SJCRH30 (cell line): Measurements from ENCODE around the gene CD151. TPM values are rescaled to one million over a fixed set of nuclear protein-coding genes. Genes with fewer than 3 reads are reported as not detected.

ENCODE experiments used
- DNase-seq, 2 experiments: peaks; one replicate each; pipeline ENCODE4 v3.0.0-alpha.2; 2015 to 2020
- H3K27ac ChIP-seq: fragments of 250-450 bp; sonication (Bioruptor Pico); 2 replicates; pipeline ENCODE4 v1.5.1; 2020; ENCODE audit warnings: mild to moderate bottlenecking, moderate library complexity
- H3K27me3 ChIP-seq: fragments of 250-450 bp; sonication (Bioruptor Pico); 2 replicates; pipeline ENCODE4 v1.5.1; 2020; ENCODE audit warnings: mild to moderate bottlenecking, moderate library complexity
- H3K36me3 ChIP-seq: fragments of 250-450 bp; sonication (Bioruptor Pico); 2 replicates; pipeline ENCODE4 v1.5.1; 2020; ENCODE audit warnings: mild to moderate bottlenecking, moderate library complexity
- H3K4me1 ChIP-seq: fragments of 250-450 bp; sonication (Bioruptor Pico); 2 replicates; pipeline ENCODE4 v1.5.1; 2020; ENCODE audit warnings: mild to moderate bottlenecking, moderate library complexity
- H3K4me3 ChIP-seq: fragments of 250-450 bp; sonication (Bioruptor Pico); 2 replicates; pipeline ENCODE4 v1.5.1; 2020; ENCODE audit warnings: mild to moderate bottlenecking, moderate library complexity
- H3K9me3 ChIP-seq: fragments of 250-450 bp; sonication (Bioruptor Pico); replicated peaks from 2 replicates; pipeline ENCODE4 v1.5.1; 2020; ENCODE audit warnings: mild to moderate bottlenecking, moderate library complexity
- total RNA-seq: library from RNA; depleted of rRNA; stranded (reverse); fragments of >200 nt; shearing (Covaris generic); gene quantifications from 2 replicates; pipeline ENCODE4 v1.2.3, GENCODE V29; 2014

The CD151 gene
- total RNA-seq, 1 experiment from 2014 or later: 122 TPM

DNA sequence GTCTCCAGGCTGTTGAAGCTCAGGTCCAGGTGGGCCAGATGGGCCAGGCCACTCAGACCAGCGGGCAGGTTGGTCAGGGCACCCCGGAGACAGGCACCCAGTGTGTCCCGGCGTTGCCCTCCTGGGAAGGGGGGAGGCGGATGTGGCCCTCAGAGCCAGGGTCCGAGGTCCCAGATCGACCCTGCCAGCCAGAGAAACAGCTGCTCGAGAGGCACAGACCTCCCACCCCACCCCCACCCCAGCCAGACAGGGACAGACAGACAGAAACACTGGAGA, 29.3 kb upstream of the CD151 start:
- Histone ChIP-seq H3K27ac (no peak overlapping the region), H3K27me3 (no peaks in the 10 kb centered on the region), H3K4me3 (peak overlapping the region; percentile 61; the same call in 1 of the 2 replicates), H3K4me1 (peaks cover 14% of the 10 kb centered on the region), H3K36me3 (peaks cover 6% of the 10 kb centered on the region; the same call in 1 of the 2 replicates), H3K9me3 (no peaks in the 10 kb centered on the region)
- DNase-seq: no peak

DNA sequence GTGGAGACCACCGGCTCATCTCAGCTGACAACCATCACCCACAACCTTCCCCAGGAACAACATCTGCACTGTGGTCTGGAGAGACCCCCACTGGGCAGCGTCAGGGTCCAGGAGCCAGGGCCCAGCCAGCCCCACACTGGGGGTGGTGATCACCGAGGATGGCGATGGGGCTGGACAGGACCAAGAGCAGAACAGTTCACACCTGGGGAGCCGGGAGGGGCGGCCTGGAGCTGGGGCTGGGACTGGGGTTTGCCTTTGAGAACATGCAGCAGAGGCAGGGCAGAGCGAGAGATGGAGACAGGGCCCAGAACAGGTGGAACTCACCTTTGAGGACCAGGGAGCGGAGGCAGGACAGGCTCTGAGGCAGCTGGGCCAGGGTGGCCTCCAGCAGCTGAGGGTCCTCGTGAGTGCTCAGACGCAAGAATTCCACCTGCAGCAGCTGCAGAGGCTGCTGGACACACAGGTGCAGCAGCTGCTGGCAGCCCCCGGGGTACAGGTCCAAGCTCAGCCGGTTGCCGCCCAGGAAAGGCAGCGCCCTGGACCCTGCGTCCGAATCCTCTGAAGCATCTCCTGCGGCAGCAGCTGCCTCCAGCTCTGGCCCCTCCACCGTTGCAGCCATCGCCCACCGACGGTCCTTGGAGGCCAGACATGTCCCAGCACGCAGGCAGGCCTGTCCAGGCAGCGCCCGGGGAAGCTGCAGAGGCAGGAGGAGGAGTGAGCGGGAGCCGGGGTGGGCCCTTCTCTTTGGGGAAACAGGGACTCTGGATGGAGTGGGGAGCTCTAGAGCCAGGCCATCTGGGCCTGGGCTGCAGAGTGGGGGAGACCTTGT, 28.8 kb upstream of the CD151 start:
- H3K27ac ChIP-seq: peak overlapping the region; percentile 40; the same call in 1 of the 2 replicates
- H3K9me3 ChIP-seq: no peaks in the 10 kb centered on the region
- peaks cover 6% of the 10 kb centered on the region; the same call in 1 of the 2 replicates for H3K36me3 ChIP-seq
- H3K4me3 ChIP-seq: peak overlapping the region; percentile 61
- H3K27me3 ChIP-seq: no peaks in the 10 kb centered on the region
- DNase-seq: peak; percentile 85 to 90
- H3K4me1 ChIP-seq: peaks cover 14% of the 10 kb centered on the region

GRCh38 chr11:804599-804964, 28.2 kb upstream of the CD151 start:
- Histone ChIP-seq H3K4me3 (peak overlapping the region; percentile 61), H3K36me3 (peaks cover 6% of the 10 kb centered on the region; the same call in 1 of the 2 replicates), H3K4me1 (peaks cover 14% of the 10 kb centered on the region), H3K9me3 (no peaks in the 10 kb centered on the region), H3K27ac (peak overlapping the region; percentile 40; the same call in 1 of the 2 replicates), H3K27me3 (no peaks in the 10 kb centered on the region)
- no peak for DNase-seq

GRCh38 chr11:808427-809286, 24.1 kb upstream of the CD151 start:
- H3K4me3 ChIP-seq: peak overlapping the region; percentile 81
- peaks cover 13% of the 10 kb centered on the region; the same call in 1 of the 2 replicates for H3K4me1 ChIP-seq
- peaks cover 33% of the 10 kb centered on the region for H3K36me3 ChIP-seq
- peak overlapping the region; percentile 97 for H3K27ac ChIP-seq
- H3K9me3 ChIP-seq: no peaks in the 10 kb centered on the region
- no peaks in the 10 kb centered on the region for H3K27me3 ChIP-seq
- peak in 1 of 2 experiments; percentile 2 for DNase-seq

DNA sequence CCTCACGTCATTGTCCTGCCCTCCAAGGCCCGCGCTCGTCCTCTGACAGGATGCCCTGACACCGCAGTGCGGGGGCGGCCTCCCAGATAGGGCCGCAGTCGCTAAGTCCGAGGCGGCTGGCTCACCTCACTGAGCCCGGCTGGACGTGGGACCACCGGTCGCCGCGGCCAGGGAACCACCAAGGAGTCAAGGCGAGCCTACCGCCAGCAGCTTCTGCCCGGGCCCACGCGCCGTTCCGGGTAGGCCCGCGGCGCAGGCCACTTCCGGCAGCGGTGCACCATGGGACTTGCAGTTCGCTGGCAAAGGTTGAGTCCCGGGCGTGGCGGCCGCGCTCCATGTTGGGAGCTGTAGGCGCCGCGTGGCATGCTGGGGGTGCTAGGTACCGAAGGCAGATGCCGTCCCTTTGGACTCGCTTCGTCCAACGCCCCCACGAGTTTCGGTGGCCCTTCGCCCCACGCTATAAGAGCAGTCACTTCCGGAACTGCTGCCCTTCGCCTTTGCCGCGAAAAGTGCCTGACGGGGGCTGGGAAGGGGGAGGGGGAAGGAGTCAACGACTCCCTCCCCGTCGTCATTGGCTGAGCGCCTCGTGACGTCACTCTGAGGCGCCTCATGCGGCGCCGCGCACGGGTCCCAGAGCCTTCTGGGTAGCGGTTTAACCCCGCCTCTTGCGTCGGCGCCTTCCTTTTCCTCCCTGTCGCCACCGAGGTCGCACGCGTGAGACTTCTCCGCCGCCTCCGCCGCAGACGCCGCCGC, 23.3 kb upstream of the CD151 start, which contains the start of gene RPLP2:
TSS of gene RPLP2 (plus strand) at position 681 of the 753 bp plus-strand sequence. CDS start 268 bp downstream, outside the sequence.
- H3K27me3 ChIP-seq: no peaks in the 10 kb centered on the region
- peaks cover 10% of the 10 kb centered on the region; the same call in 1 of the 2 replicates for H3K4me1 ChIP-seq
- H3K27ac ChIP-seq: peak within 1 kb of the TSS; percentile 97
- peak within 1 kb of the TSS; percentile 81 for H3K4me3 ChIP-seq
- peaks cover 38% of the 10 kb centered on the region for H3K36me3 ChIP-seq
- no peaks in the 10 kb centered on the region for H3K9me3 ChIP-seq
- peak; percentile 97 to 98 for DNase-seq

GRCh38 chr11:810040-810567, 22.6 kb upstream of the CD151 start:
- Histone ChIP-seq H3K9me3 (no peaks in the 10 kb centered on the region), H3K27ac (peak overlapping the region; percentile 97), H3K4me1 (peaks cover 10% of the 10 kb centered on the region; the same call in 1 of the 2 replicates), H3K36me3 (peaks cover 41% of the 10 kb centered on the region), H3K27me3 (no peaks in the 10 kb centered on the region), H3K4me3 (peak overlapping the region; percentile 81)
- DNase-seq: no peak

- no peak overlapping the region for H3K4me3 ChIP-seq
- H3K9me3 ChIP-seq: no peaks in the 10 kb centered on the region
- H3K27ac ChIP-seq: no peak overlapping the region
- no peak for DNase-seq
- H3K36me3 ChIP-seq: peaks cover 42% of the 10 kb centered on the region
- H3K4me1 ChIP-seq: peaks cover 10% of the 10 kb centered on the region; the same call in 1 of the 2 replicates
- no peaks in the 10 kb centered on the region for H3K27me3 ChIP-seq
These were observed 21.1 kb upstream of the CD151 start for GRCh38 chr11:811446-812245.

DNA sequence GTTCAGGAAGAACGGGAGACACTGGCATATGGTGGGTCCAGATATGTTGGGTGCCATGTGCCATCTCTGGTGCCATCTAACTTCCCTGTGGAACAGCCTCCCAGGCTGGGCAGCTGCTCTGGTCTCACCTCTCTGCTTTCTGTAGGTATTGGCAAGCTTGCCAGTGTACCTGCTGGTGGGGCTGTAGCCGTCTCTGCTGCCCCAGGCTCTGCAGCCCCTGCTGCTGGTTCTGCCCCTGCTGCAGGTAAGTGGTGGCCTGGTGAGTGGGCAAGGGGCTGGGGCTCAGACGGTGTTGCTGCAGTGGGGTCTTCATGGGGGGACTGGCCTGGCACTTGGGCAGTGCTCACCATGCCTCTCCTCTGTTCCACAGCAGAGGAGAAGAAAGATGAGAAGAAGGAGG, 20.4 kb upstream of the CD151 start:
- no peak overlapping the region for H3K4me3 ChIP-seq
- H3K9me3 ChIP-seq: no peaks in the 10 kb centered on the region
- no peak overlapping the region for H3K27ac ChIP-seq
- DNase-seq: no peak
- peaks cover 42% of the 10 kb centered on the region for H3K36me3 ChIP-seq
- peaks cover 10% of the 10 kb centered on the region; the same call in 1 of the 2 replicates for H3K4me1 ChIP-seq
- H3K27me3 ChIP-seq: no peaks in the 10 kb centered on the region

GRCh38 chr11:813072-813455, 19.7 kb upstream of the CD151 start:
- Histone ChIP-seq H3K27me3 (no peaks in the 10 kb centered on the region), H3K4me3 (no peak overlapping the region)

GRCh38 chr11:813456-814096, 19.2 kb upstream of the CD151 start:
- DNase-seq: no peak
- Histone ChIP-seq H3K36me3 (peaks cover 42% of the 10 kb centered on the region), H3K27ac (no peak overlapping the region), H3K27me3 (no peaks in the 10 kb centered on the region), H3K9me3 (no peaks in the 10 kb centered on the region), H3K4me3 (no peak overlapping the region), H3K4me1 (peaks cover 13% of the 10 kb centered on the region)

More at GRCh38 chr11:813072-813455, 19.7 kb upstream of the CD151 start:
- Histone ChIP-seq H3K9me3 (no peaks in the 10 kb centered on the region), H3K4me1 (peaks cover 10% of the 10 kb centered on the region; the same call in 1 of the 2 replicates), H3K27ac (no peak overlapping the region), H3K36me3 (peaks cover 42% of the 10 kb centered on the region)
- no peak for DNase-seq

GRCh38 chr11:815675-816432, 16.9 kb upstream of the CD151 start:
- H3K27me3 ChIP-seq: no peaks in the 10 kb centered on the region
- peaks cover 37% of the 10 kb centered on the region for H3K36me3 ChIP-seq
- no peak for DNase-seq
- H3K9me3 ChIP-seq: no peaks in the 10 kb centered on the region
- no peak overlapping the region for H3K4me3 ChIP-seq
- no peak overlapping the region for H3K27ac ChIP-seq
- peaks cover 21% of the 10 kb centered on the region for H3K4me1 ChIP-seq

DNA sequence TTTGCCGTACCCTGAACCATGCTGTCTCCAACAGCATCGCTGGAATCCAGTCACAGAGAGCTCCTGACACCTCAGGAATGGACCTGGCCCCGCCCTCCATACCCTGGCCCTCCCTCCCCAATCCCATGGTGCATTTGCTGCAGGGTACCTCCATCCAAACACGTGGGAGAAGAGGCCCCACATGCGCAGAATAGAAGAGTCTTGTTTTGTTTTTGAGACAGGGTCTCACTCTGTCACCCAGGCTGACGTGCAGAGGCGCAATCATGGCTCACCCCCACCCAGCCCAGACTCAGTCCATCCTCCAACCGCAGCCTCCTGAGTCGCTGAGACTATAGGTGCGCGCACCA, 16.3 kb upstream of the CD151 start:
- no peak for DNase-seq
- Histone ChIP-seq H3K9me3 (no peaks in the 10 kb centered on the region), H3K27ac (no peak overlapping the region), H3K4me1 (peaks cover 21% of the 10 kb centered on the region), H3K27me3 (no peaks in the 10 kb centered on the region), H3K4me3 (no peak overlapping the region), H3K36me3 (peaks cover 32% of the 10 kb centered on the region)
